M059J (cell line): ENCODE data around the gene DENND1C. TPM values are rescaled to one million over a fixed set of nuclear protein-coding genes. Genes with fewer than 3 reads are reported as not detected.

ENCODE experiments used
- DNase-seq: peaks from one replicate; pipeline ENCODE4 v3.0.0-alpha.2; 2012; ENCODE audit warnings: low read depth
- total RNA-seq: library from RNA; depleted of rRNA; stranded (reverse); fragments of >200 nt; shearing (Covaris generic); gene quantifications from 2 replicates; pipeline ENCODE4 v1.2.3, GENCODE V29; 2014

DENND1C gene
- total RNA-seq, 1 experiment from 2014 or later, result not detected

GRCh38 chr19:6480848-6481415 lies 655 bp downstream of the DENND1C start:
- DNase-seq, result no peak

GRCh38 chr19:6479836-6480398 lies 1.7 kb downstream of the DENND1C start:
- no peak for DNase-seq

- no peak for DNase-seq
Measured at GRCh38 chr19:6478815-6479214, 2.8 kb downstream of the DENND1C start.

GRCh38 chr19:6476896-6477431 lies 4.6 kb downstream of the DENND1C start:
- no peak for DNase-seq

- no peak for DNase-seq
Measured at GRCh38 chr19:6476155-6476895, 5.3 kb downstream of the DENND1C start.

- no peak for DNase-seq
Measured at GRCh38 chr19:6475321-6476108, 6.1 kb downstream of the DENND1C start.

GRCh38 chr19:6473647-6474046 lies 7.9 kb downstream of the DENND1C start:
- DNase-seq, result no peak

- no peak for DNase-seq
Measured at GRCh38 chr19:6472713-6473112, 8.9 kb downstream of the DENND1C start.

GRCh38 chr19:6471076-6471475 lies 10.5 kb downstream of the DENND1C start:
- DNase-seq, result no peak

- DNase-seq, result no peak
Measured at GRCh38 chr19:6470173-6470572, 11.4 kb downstream of the DENND1C start.

- DNase-seq, result no peak
Measured at GRCh38 chr19:6467384-6467783, 14.2 kb downstream of the DENND1C start.

GRCh38 chr19:6466526-6467248 lies 14.9 kb downstream of the DENND1C start:
- no peak for DNase-seq

- no peak for DNase-seq
Measured at GRCh38 chr19:6465663-6466062, 15.9 kb downstream of the DENND1C start.

GRCh38 chr19:6465006-6465405 lies 16.6 kb downstream of the DENND1C start:
- DNase-seq, result no peak

GRCh38 chr19:6464070-6464873 lies 17.3 kb downstream of the DENND1C start, which contains the start of gene CRB3:
CRB3 (plus strand) TSS chr19:6464271; CDS start chr19:6464702, 431 bp downstream.
- no peak for DNase-seq

- peak; percentile 96 for DNase-seq
Measured at GRCh38 chr19:6460099-6460884, 21.3 kb downstream of the DENND1C start.

GRCh38 chr19:6459262-6460098 lies 22.1 kb downstream of the DENND1C start, which contains the start of gene SLC25A23:
SLC25A23 (minus strand) TSS chr19:6459792; CDS start chr19:6459628, 164 bp downstream.
- DNase-seq, result peak; percentile 63

- no peak for DNase-seq
Measured at GRCh38 chr19:6458695-6459261, 22.8 kb downstream of the DENND1C start.
